Putamen (tissue), 1 donor: Measurements from ENCODE around the gene MAD1L1.

Experiments
- DNase-seq: peaks from one replicate; pipeline ENCODE4 v3.0.0-alpha.2; 2016; ENCODE audit warnings: low spot score

The MAD1L1 gene

DNA sequence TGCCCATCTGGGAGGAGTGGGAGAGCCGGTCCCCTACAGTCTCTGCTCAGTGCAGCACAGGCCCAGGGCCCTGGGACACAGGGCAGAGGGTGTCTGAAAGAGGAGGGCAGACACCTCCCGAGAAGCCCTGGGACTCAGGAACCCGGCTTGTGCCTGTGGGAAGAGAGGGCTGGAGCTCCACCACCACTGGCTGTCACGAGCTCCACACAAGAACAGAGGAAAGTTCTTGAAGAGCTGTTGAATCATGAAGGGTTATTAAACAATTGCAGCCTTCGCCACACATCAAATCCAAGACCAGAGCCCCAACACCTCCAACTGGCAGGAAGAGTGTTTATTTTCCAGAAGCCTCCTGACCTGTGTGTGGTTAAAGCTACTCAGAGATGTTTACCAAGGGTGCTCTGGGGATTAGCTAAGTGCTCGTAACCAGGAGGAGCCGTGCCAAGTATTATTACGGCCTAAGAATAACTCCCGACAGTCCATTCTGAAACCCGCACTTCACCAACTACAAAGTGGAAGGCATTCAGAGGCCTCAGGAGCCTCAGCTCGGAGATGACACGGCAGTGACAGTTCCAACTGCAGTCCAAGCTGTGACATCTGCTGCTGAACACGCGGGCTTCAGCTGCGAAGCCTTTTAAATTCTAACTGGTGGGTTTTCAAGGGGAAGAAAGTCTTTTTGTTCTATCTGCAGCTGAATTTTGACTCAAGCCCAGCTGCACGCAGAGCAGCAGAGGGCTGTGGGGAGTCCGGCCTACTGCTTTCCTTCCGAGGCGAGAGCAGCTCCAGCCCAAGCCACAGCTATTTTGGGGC, 75.1 kb downstream of the MAD1L1 start:
- DNase-seq, result peak; percentile 84

DNA sequence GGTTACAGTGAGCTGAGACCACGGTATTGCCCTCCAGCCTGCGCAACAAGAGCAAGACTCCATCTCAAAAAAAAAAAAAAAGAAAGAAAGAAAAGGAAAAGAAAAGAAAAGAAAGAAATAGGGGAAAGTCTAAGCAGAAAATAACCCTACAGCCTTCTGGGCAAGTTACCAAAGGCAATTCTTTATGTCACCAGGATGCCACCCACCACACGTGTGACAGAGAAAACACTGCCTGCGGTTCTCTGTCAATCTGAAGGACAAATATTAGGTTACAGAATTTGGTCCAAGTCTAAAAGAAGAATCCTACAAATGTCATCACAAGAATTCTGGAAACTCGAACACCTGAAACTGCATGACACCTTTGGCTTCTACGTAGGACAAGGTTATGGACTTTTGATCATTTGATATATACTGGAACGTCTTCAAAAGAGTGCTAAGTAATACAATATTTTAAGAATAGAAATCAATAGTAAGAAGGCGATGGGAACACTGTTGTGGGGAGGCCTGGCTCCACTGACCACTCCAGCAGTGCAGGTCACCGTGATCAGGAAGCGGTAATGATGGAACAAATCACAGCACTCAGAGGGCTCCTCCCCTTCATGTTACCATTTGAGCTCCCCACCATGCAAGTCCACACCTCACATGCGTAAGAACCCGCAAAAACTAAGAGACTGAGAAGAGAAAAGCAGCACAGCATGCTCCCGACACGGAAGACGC, 75.8 kb downstream of the MAD1L1 start:
- no peak for DNase-seq

DNA sequence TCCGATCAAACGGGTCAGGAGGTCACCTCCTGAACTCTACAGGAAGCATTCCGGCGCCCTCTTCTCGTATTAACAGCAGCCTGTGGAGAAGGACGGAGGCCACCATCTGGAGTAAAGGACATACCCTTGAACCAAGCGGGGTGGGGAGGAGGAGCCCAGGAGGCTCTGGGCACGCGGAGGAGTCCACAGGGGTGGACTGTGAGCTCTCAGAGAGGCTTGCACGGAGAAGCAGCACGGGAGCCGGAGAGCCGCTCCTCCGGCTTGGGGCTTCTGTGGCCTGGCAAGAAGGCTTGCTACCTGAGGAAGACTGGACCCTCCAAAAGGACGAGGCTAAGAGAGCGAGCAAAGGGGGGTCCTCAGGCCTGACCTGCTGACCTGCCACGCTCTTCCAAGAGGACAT, 77.9 kb downstream of the MAD1L1 start:
- DNase-seq, result no peak

GRCh38 chr7:2154121-2154520, 78.6 kb downstream of the MAD1L1 start:
- no peak for DNase-seq

GRCh38 chr7:2152646-2153045, 80.1 kb downstream of the MAD1L1 start:
- DNase-seq, result no peak

- DNase-seq, result no peak
These were observed 80.7 kb downstream of the MAD1L1 start for GRCh38 chr7:2151801-2152612.

DNA sequence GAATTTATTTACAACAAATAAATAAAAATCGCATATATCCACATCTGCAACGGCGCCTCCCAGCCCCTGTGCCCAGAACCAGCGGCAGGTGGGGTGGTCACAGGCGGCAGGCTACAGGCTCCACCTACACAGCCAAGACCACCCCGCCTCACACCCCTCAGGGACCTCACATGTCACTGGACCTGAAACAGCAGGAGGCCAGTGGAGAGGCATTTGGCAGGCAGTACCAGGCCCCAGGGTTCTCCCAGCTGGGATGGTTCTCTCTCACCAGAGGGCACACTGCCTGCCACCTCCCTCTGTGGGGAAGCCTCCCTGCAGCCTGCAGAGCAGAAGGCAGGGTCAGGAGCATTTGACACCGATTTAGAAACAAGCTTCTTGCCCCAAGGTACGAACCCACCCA, 81.5 kb downstream of the MAD1L1 start:
- peak; percentile 47 for DNase-seq

DNA sequence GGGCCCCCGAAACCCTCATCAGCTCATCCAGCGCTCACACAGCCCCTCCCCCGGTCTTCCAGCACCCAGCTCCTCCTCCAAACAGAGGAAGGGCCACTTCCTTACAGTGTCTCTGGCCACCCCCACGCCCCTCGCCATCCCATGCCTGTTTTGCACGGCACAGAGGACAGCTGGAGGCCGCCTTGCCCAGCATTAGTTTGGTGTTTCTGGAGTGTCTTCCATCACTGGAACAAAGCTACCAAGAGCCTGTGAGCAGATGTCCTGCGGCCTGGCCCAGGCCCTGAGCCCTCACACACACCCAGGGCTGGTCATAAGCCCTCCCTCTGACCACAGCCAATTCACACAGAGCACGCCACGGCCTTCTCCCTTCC, 82.3 kb downstream of the MAD1L1 start:
- DNase-seq, result no peak

DNA sequence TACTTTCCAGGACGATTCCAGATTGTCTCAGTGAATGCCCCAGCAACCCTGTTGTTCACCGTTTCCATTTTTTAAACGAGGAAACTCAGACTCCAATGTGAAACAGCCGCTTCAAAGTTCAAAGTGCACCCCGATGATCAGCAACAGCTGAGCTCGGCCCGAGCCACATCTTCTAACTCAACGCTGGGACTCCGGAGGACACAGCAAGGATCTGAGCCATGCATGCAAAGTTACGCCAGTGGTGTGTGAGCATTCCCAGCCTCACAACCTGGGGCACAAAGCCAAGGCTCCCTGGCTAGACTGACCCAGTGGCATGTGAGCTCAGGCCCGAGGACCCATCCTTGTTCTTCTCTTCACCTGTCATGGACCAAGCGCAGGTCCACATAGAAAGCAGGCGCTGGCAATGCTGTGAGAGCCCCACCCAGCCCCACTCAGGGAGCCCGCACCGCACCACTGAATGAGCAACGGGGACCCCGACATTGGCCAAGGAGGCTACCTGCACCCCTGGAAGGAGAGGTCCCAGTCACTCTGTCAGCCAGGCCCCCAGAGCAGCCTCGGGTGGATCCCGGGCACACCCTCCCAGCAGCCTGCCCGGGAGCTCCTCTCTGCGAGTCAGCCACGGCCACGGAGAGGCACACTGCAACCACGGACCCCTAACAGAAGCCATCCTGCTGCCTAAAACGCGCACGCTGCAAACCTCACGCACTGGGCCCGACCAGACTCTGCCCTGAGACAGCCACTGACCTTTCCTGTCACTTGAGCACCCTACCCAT, 82.9 kb downstream of the MAD1L1 start:
- DNase-seq, result no peak

DNA sequence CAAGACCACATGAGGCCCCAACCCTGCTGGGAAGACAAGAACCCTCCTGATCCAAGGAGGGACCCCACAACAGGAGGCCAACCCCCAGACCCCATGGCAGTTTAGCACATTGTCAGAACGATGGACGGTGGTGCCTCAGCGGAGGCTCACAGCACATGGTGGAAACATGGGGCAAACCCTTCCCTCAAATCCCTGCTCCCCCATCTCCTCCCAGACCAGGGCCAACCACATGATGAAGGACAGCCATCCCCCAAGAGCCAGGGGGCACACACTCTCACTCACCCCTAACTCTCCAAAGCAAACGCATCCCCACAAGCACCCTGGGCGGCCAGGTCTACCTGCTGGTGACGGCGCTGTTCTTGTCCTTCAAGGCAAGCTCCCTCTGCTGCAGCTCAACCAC, 83.9 kb downstream of the MAD1L1 start:
- DNase-seq, result no peak

DNA sequence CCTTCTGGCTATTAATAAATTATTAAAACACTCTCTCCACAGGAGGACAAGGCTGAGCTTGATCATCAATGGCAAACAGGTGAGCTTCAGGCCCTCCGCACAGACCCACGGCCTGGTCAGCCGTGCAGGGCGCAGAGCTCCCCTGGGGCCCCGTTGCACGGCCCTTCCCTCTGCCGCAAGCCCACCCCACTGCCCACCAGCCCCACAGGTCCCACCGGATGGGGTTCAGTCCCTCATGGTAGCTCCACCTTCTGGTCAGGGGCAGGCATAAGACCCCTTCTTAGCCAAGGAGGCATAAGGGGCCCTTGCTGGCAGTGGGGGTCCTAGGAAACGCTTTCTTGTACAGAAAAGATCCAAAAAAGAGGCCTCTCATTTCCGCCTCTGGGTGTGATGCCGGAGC, 84.6 kb downstream of the MAD1L1 start:
- no peak for DNase-seq

- DNase-seq, result no peak
These were observed 85.9 kb downstream of the MAD1L1 start for GRCh38 chr7:2146676-2147472.

DNA sequence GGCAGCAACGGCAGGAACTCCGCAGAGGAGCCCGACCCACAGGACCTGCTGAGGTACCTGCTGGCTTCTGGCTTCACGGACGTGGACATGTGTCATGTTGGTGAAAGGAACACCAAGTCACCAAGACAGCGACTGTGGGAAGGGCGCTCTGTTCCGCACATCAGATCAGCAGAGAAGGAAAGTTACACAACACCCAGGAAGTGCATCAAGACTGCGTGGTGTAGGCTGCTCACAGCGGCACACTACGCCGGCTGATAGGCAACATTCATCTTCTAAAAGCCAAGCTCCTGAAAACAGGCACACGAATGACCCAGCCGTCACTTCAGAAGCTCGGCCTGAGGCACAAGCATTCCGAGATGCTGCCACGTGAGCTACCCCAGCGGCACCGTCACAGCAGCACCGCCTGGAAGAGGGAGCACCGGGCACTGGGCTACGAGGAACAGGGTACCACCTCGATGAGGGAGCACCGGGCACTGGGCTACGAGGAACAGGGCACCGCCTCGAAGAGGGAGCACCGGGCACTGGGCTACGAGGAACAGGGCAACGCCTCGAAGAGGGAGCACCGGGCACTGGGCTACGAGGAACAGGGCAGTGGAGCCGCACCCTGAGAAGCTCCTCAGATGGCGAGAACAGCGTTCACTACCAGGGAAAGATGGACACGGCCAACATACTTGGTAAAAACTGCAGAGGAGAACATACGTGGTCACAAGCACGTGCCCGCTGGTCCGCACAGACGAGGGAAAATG, 86.7 kb downstream of the MAD1L1 start:
- no peak for DNase-seq

DNA sequence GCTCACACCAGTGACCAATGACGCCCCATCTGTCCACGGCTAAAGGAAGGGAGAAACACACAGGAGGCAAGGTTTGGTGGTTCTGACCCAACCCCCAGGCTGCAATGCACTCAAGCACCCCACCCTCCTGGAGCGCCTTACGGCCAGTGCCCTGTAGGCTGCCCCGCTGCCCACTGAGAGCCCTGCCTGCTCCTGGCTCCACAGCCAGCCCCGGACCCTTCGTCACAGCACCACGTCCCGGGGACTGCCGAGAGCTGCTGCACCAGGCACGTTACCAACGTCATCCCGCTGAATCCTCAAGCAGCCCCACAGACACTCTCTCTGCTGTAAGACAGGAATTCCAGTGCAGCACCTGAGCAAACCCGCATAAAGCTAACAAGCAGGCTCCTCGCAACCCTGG, 87.8 kb downstream of the MAD1L1 start:
- no peak for DNase-seq

DNA sequence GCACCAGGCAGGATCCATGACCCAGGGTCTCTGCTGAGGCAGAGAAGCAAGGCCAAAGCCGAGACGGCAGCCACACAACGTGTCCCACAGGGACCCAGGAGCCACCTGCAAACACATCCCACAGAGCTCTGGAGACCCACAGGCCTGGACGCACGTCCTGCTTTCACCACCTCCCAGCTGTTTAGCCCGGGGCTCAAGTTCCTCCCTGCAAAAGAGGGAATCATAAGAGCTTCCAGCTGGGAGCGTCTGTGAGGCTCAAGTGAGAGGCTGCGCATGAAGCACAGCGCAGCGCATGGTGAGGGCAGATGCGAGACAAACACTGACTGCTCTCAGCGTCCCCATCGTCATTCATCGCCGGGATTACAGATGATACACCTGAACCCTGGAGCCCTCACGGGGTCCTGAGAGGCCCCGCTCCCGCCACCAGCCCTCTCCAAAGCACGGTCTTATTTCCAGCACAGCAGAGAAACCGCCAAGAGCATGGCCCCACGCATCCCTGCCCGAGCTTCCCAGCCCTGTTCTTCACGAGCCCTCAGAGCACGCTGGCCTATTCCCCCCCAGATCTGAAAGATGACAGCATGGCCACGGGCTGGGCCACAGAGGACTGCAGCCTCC, 88.7 kb downstream of the MAD1L1 start:
- DNase-seq, result no peak

DNA sequence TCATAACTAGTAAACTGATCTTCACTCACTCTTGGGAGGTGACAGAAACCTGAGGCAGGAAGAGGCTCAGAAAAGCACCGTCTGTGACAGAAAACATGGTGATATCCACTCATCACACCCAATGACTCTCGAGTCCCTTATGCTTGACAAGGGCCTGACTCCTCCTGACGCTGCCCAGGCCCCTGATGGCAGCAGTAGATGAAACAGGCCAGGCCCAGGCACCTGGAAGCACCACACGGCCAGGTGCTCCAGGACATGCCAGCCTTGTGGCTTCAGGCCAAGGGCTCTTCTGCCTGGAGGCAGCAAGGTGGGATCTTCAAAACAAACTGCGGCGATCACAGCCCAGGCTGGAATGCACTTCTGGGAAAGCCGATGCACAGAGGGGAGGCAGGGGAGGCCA, 89.3 kb downstream of the MAD1L1 start:
- DNase-seq, result no peak

- DNase-seq, result no peak
These were observed 90.4 kb downstream of the MAD1L1 start for GRCh38 chr7:2142386-2142785.

DNA sequence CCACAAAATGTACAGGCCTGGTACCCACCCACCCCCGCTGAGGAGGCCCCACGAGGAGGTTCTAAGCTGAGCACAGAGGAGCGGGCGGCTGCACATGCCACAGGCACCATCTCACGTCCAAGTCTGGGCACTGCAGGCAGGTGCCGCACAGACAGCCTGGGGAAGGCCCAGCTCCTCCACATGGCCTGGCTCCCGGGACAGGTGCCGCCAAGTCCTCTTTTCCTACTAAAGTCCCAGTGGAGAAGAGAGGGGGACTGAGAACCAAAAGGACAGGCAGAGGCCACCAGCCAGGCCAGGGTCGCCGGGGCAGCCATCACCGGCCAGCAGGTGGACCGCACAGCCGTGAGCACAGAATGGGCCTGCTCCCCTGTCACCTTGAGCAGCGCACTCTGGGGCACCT, 91.1 kb downstream of the MAD1L1 start:
- DNase-seq, result no peak

DNA sequence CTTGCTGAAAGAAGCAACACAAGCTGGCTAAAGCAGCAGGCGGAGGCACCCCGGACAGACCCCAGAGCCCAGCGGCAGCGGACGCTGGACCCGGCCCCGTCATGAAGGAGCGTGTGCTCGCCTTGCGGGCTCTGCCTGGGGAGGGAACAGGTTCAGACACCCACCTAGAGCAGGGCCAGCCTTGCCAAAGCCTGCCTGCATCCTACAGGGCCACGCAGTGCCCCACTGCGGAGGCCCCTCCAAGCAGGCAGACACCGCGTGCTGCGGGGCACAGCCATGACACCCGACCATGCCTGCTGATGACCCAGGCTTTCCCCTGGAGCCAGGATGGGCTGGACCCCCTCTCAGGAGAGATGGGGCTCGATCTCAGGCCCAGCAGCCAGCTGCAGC, 91.7 kb downstream of the MAD1L1 start:
- DNase-seq, result no peak
